AG20443 (cell line): Measurements from ENCODE around the gene KLF11.
"Not testable (repeated sequence)": the region's sequence is repeated elsewhere in the genome, so short reads cannot be mapped to it uniquely, and the experiment has no call there.

Source experiments
- DNase-seq: peaks from one replicate; pipeline ENCODE4 v3.0.0; 2012; ENCODE audit warnings: low spot score, mixed read lengths

KLF11 gene

DNA sequence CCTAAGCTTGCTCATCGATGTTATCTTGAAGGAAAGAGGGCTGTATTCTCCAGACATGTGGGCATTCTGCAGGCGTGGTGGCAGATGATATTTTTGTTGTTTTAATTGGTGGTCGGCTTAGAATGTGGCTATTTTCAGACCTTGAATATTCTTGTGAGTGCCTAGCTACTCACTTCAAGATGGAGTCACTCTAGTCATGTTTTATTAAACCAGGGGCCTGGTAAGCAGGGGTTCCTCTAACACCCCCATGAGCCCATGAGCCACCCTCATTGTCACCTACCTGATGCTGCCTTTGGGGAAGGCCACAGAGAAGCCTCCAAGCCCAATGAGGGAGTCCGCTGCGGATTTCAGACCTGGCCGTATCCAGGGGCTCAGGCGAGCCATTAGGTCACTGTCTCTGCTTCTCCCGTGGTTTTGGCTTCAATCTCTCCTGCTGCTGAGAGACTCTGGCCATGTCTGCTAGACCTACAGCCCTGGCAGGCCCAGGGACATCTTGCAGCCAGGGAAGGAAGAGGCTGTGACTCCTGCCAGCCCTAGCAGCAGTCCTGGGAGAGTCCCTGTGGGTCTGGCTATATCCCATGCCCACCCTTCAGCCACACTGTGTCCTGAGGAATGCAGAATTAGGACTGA lies 16.3 kb upstream of the KLF11 start:
- no peak for DNase-seq

DNA sequence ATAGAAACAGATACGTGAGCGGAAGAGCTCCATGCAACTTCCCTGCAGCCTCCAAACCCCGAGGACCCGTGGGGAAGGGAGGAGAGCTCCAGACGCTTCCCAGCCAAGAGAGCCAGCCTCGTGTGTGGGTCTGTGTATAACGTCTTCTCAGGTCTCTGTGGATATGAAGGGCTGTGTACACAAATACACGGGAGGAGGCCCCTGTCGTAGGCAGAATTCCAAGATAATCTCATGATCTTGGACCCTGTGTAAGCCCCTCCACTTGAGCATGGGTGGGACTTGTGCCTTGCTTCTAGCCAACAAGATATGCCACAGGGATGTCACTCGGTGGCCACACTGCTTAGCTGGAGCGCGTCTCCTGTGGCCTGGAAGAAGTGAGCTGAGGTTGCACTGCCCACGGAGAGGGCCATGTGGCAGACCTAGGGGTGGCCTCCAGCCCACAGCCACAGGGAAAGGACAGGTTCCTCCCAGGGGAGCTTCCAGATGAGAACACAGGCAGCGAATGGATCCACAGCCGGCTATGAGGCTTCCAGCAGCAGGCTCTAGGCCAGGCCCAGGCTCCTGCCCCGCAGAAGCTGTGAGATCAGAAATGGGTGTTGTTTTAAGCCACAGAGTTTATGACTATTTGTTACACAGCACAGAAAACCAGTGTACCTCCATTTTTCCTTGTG lies 15.6 kb upstream of the KLF11 start:
- DNase-seq = no peak

DNA sequence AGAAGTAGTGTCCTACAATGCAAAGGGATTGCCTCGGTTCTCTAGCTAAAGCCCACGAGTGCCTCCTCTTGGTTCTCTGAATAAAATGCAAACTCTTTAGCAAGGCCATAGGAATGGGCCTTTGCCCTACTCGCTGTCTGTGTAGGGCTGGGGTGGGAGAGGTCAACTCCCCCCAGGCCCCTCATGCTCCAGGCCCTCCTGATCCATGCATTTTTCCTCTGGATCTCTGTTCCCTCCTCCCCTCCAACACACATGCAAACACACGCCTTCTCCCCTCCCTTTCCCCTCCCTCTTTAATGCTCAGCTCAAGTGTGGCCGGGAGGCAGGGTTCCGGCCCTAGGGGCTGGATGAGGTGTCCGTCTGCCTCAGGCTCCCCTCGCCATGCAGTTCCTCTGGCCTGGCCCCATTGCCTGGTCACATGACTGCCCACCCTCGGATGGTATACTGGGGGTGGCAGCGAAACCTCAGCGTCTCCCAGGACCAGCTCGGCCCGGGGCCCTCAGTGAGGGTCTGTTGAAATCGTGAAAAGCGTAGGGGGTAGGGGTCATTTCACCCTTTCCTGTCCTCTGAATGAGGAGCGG lies 14.9 kb upstream of the KLF11 start:
- no peak for DNase-seq

DNA sequence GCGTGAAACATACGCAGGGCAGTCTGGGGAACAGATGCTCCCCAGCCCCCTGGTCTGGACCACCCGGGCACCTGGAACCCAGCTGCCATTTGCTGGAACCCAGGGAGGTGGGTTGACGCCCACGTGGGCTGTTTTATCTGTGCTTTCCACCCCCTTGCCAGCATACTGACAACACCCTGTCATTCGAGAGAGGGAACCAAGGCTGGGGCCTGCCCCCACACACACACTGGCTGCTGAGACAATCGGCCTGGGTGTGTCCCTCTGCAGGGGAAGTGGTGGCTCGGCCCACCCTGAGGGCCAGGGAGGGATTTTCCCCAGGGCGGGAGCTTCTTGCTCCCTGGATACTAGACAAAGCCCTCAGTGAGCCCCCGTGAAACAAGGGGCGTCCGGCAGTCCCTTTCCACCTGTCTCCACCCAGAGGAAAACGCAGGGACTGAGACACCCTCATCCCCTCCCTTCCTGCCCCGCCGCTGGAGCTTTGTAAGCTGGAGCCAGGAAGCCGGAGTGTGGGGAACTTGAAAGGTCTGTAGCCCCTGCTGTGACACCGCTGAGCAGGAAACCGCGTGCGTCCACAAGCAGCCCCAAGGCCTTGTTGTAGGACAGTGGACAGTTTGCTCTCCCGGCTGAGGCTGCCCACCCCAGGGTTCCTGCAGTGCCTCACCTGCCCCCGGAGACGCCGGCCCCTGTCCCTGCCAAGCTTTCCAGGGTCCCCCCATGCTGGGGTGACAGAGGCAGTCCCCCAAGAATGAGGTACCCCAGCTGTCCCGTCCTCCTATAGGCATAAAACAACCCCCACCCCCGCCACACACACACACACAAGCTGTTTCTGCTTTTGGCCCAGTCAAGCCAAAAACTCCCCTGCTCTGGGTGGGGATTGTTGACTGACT lies 14.1 kb upstream of the KLF11 start:
- peak; percentile 44 for DNase-seq

DNA sequence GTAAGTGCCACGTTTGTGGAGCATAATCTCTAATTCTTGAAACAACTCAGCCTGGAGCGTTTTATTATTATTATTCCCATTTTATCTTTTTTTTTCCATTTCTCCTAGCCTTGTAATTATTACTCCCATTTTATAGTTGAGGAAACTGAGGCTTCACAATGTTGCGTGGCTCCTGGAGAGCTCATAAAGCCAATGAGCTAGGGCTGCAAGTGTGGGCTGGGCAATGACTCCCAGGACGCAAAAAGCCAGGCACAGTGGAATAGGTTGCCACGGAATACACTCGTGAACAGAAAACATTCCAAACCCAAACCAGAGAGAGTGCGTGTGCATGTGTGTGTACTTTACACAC lies 13.5 kb upstream of the KLF11 start:
- DNase-seq = no peak

DNA sequence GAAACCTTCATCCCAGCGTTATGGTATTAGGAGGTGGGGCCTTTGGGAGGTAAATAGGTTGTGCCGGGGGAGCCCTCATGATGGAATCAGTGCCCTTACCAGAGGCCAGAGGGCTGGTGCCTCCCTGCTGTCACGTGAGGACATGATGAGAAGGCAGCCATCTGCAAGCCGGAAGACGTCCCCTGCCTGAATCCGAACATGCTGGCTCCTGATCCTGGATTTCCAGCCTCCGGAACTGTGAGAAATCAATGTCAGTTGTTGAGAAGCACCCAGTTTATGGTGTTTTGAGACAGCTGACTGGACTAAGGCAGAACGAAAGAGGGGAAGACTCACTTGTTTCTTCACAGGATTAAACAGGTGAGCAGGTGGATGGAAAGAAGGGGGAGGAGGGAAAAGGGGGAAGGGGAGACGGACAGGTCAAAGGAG lies 13.0 kb upstream of the KLF11 start:
- DNase-seq = no peak

DNA sequence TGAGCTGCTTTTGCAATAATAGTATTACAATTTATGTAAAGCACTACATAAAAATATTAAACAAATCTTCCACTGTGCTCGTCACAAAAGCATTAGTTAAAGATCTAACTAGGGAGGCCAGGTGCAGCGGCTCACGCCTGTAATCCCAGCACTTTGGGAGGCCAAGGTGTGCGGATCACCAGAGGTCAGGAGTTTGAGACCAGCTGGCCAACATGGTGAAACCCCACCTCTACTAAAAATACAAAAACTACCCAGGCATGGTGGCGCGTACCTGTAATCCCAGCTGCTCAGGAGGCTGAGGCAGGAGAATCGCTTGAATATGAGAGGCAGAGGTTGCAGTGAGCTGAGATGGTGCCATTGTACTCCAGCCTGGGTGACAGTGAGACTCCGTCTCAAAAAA lies 12.6 kb upstream of the KLF11 start:
- not testable (repeated sequence) for DNase-seq

DNA sequence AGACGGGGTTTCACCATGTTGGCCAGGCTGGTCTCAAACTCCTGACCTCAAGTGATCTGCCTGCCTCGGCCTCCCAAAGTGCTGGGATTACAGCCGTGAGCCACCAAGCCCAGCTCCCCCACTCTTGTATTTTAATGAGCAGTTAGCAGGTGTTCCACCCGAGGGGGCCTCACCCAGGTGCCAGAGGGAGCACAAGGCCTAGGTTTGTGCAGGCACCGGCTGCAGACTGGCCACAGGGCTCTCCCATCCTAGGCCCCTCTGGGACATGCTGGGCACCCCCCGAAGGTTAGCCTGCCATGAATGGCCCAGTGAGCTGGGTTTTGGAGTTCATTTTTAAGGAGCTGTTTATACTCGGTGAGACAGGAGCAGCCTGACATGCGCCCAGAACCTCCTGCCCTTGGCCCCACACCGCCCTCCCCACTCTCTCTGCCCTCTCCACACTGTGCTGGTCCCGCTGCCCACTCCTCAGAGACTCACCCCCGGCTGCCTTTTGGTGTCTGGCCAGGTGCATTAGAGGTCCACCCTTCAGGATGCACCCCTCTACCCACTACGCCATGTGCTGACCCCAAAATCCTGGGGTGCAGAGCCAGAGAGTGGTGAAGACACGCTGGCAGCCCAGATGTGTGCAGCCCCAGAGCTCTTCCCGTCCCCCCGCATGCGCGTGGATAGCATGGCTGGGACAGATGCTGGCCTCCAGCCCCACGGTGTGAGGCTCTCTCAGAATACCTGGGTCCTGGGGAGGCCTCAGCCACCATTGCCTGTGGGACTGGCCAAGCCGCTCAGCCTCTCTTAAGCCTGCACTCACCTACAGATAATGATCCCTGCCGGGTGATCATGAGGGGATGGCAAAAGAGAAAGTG lies 11.2 kb upstream of the KLF11 start:
- no peak for DNase-seq

DNA sequence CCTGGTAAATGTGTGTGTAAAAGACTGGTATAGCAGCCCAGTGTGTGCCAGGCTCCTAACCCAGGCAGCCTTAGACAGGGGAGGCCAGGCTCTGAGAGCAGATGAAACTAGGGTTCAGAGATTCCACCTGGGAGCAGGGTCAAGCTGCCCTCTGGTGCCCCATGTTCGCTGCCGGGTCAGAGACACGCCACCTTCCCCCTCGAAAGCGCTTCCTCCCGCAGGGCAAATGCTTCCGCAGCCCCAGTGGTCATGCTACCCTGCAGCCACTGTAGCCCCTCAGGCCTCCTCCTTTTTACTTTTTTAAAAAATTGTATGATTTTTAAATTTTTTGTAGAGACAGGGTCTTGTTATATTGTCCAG lies 10.6 kb upstream of the KLF11 start:
- no peak for DNase-seq

DNA sequence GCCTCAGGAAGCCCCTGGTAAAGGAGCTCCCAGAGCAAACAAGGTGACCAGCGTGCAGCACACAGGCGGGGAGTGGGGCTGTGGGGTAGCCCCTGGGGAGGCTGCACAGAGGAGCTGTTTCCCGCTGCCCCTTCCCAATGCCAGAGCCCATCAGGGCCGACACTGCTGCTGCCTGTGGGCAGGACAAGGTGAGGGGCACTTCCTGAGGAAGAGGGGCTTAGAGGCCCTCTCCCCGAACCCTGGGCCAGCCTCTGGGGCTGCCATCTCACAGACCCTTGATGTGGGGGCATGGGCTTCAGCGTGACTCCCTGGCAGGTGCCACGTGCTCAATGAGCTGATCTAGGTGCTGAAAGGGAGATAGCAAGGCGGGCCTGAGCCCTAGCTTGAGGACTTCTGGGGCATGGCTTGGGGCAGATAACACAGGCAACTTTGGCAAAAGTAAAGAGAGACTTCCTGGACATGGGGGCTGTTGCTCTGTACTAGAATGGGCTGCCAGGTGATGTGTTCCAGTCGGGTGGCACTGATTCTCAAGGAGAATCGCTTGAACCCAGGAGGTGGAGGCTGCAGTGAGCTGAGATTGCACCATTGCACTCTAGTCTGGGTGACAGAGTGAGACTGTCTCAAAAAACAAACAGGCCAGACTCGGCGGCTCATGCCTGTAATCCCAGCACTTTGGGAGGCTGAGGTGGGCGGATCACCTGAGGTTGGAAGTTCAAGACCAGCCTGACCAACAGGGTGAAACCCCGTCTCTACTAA lies 9.9 kb upstream of the KLF11 start:
- DNase-seq = no peak

DNA sequence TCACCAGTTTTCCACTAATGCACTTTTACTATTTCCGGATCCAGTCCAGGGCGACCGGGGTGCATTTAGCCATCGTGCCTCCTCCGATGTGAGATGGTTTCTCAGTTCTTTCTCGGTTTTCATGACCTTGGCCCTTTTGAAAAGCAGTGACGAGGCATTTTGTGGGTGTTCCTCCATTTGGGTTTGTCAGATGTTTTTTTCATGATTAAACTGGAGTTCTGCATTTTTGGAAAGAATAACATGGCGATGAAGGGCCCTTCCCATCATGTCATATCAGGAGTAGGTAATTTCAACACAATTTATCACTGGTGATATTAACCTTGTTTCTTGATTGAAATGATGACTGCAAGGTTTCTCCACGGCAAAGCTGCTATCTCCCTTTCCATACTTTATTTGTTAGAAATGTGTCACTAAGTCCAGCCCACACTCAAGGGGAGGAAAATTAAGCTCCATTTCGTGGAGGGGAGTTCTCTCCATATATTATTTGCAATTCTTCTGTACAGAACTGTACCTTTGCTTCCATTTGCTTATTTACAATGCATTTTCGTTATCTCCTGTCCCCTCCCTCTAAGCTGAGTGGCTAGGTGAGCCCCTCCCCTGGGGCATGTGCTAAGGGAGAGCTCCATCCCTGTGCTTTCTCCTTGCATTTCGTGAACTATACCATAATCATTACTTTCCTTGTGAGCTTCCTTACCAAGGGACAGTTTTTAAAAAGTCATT lies 8.9 kb upstream of the KLF11 start:
- DNase-seq = no peak

DNA sequence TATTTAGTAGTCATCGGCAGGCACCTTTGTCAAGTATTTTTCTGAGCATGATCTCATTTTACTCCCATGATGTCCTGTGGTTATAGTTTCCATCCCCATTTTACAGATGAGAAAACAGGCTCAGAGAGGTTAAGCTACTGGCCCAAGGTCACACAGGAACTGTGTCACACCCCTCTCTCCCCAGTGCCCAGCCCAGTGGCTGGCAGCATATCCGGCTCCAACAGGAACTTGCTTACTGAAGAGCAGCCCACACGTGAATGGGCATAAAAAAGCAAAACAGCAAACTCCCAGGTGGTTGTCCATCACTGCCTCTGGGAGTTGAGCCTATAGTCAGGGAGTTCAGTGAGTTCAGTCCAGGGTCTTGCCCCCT lies 8.3 kb upstream of the KLF11 start:
- DNase-seq = no peak

DNA sequence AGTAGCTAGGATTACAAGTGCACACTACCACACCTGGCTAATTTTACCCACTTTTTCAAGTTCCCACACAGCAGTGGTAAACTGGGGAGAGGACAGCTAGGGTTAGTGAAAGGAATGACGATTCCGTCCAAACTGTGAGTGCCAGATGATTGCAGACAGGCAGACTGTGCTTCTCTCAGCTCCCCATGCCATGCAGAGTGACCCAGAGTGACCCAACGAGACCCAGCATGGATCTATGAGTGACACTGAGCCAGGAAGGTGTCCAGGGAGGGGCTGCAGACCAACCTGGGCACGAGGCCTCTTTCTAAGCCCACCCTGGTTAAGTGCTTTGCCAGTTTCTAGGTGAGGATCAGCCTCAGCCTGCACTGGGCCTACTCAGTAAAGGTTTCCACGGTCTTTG lies 7.7 kb upstream of the KLF11 start:
- no peak for DNase-seq

DNA sequence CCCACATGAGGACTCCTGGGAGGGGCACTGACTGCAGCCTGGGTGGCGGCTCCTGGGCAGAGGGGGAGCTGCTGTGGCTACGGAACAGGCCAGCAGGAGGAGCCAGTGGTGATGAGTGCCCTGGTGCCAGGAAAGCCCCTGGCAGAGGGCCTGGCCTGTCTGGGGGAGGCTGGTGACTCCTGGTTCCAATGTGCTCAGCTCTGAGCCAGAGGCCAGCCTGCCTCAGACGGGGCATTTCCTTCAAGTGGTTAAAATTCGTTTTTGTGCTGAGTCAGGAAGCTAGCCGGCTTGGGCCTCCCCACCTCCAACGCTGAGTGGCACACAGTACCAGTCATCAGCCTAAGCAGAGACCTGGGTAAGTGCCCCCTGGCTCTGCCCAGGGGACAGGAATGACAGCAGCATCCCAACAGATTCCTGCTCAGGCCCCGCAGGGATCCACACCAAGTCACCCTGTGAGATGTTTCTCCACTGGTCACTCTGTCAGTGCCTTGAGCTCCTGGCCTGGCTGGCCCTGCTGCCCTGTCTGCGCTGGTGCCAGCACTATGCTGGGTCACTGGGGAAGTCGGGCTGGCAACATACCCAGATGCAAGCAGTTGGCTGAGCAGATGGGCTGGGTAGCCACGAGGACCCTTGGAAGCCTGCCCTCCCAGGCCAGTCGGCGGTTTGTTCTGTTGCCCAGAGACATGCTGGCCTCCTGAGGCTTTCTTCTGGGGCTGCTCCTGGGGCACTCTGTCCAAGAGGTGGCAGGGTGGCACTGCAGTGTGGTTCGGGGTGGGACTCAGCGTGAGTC lies 7.1 kb upstream of the KLF11 start:
- peak; percentile 81 for DNase-seq

DNA sequence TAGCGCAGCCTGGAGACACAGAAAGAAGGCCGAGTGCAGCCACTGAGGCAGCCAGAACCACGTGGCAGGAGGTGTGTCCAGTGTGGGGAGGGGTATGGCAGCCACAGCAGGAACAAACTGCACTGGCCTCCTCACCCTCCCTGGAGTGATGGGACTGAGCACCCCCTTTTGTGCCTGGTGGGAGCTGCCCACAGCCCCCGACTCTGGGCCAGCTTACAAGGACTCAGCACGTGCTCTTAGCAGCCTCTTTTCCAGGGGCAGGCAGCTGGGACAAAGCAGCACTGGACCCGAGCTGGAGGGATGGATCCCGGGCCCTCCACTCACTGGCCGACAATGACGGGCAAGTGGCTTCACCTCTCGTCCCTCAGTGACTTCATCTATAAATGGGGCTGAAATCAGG lies 5.2 kb upstream of the KLF11 start:
- DNase-seq = no peak

DNA sequence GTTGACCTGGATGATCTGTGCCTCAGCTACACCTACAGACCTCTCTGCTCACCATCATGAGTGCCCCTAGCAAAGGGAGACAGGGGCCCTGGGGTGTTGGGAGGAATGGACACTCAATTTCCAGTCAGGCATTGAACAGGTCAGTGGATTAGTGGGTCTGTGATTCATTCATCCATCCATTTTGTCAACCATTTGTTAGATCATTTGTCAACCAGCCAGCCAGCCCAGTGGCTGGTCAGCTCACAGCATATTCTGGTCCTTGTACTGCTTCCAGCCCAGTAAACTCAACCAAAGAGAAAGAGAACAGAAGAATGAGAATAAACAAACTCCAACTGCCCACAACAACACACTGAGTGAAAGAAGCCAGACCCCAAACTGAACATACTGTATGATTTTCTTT lies 4.6 kb upstream of the KLF11 start:
- no peak for DNase-seq

DNA sequence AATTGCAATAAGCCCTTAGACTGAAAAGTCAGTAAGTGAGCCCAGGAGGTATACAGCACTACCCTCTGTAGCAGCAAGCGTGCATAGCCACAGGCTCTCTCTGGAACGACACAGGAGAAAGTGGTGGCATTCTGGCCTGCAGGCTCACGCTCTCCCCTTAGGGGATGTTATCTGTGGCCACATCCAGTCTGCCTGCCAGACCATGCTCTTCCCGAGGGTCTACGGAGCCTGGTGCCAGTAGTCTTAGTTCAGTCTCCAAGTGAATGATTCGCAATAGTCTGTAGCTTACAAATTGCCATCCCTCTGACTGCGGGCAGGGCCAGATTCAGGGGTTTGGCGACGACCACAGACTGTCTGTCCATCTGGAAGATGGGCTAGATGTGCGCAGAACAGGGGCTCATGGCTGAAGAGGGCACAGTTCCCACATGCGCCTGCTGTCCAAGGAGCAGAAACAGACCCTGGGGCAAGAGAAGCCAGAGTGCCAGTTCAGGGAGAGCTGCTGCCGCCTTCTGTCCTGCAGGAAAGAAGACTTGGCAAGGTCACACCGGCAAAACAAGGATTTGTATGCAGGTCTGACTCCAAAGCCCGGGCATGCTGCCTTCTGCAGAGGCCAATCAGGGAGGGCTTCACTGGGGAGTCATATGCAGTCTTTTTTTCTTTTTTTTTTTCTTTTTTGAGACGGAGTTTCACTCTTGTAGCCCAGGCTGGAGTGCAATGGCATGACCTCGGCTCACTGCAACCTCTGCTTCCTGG lies 3.5 kb upstream of the KLF11 start:
- peak; percentile 57 for DNase-seq

DNA sequence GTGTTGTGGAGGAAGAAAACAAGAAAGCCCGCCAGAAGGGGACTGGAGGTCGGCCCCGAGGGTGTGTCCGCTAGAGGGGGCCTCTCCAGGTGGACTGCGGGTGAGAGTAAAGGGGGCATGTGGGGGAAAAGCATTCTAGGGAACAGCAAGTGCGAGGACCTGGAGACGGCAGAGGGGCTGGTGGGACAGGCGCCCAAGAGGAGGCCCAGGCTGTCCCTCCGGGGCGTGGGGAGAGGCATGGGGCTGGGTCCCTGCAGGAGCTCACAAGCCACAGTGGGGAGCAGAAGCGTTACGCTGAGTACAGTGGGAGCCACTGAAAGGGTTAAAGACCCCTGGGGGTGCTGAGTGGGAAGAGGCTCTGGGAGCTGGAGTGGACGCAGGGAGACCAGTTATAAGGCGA lies 1.6 kb upstream of the KLF11 start:
- no peak for DNase-seq
